ENCODE measurements around the gene COL8A2.

Gene COL8A2

DNA sequence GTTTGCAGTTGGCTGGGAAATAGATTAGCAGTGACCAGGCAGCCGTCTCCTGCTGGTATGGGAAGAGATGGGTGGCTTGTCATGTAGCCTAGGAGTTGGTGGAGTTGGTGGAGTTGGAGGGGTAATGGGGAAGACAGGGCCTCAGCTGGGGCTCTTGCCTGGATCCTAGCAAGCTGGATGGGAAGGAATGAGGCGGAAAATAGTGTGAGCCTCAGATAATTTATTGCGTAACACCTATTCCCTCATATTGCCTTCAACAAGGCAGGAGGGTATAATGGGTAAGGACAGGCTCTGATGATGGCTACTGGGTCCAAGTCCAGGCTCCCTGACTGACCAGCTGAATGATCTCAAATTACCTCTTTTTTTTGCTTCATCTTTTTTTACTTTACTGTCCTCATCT is 43.5 kb upstream of the COL8A2 start:
- DNase-seq = no peak
- no peaks in the 10 kb centered on the region for H3K27me3 ChIP-seq (ENCODE audit: insufficient read depth, low read depth, severe bottlenecking)
- TF ChIP-seq, protein P1, sequence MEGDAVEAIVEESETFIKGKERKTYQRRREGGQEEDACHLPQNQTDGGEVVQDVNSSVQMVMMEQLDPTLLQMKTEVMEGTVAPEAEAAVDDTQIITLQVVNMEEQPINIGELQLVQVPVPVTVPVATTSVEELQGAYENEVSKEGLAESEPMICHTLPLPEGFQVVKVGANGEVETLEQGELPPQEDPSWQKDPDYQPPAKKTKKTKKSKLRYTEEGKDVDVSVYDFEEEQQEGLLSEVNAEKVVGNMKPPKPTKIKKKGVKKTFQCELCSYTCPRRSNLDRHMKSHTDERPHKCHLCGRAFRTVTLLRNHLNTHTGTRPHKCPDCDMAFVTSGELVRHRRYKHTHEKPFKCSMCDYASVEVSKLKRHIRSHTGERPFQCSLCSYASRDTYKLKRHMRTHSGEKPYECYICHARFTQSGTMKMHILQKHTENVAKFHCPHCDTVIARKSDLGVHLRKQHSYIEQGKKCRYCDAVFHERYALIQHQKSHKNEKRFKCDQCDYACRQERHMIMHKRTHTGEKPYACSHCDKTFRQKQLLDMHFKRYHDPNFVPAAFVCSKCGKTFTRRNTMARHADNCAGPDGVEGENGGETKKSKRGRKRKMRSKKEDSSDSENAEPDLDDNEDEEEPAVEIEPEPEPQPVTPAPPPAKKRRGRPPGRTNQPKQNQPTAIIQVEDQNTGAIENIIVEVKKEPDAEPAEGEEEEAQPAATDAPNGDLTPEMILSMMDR (IDR thresholded peaks at IDR 0.05; ENCODE audit: low read depth, low read length) = no peak
- H3K27ac ChIP-seq = no peak overlapping the region
- no peak overlapping the region for H3K4me3 ChIP-seq (ENCODE audit: low read depth, low read length)
- H3K9me3 ChIP-seq (ENCODE audit: severe bottlenecking) = no peaks in the 10 kb centered on the region
- H3K36me3 ChIP-seq = peaks cover 60% of the 10 kb centered on the region

DNA sequence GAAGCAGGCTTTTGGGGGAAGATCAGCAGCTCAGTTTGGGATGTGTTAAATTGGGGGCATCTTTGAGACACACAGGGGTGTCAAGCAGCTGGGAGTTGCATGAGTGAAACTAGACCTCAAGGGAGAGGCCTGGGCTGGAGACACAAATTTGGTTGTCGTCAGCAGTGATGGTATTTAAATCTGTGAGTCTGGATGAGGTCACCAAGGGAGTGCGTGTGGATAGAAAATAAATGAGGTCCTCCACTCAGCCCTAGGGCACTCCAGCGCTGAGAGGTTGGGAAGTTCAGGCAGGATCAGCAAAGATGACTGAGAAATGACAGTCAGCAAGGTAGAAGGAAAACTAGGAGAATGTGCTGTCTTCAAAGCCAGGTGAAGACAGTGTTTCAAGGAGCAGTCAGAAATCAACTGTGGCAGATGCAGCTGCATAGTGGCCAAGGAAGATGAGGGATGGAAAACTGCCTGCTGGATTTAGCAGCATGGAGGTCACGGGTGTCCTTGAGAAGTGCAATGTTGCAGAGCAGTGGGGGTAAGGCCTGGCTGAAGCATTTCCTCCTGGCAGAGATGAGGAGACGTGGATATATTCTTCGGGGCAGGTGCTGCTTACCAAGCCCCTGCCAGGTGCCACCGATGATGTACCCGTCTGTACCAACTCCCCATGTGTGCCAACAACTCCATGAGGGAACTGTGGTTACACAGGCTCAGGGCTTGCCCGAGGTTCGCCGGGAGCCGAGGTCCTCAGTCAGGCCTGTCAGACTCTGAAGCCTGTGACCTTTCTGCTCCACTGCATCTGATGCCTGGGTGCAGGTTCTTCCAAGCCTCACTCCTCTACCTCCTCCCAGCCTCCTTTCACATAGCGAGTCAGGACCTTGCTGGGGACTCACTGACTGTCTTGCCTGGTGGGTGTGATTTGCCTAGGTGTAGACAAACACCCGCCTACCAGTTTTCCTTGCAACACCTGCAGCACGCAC is 42.2 kb upstream of the COL8A2 start:
- Histone ChIP-seq H3K36me3 (peaks cover 50% of the 10 kb centered on the region), H3K4me3 (ENCODE audit: low read depth, low read length) (no peak overlapping the region), H3K9me3 (ENCODE audit: severe bottlenecking) (no peaks in the 10 kb centered on the region), H3K27ac (no peak overlapping the region), H3K27me3 (ENCODE audit: insufficient read depth, low read depth, severe bottlenecking) (no peaks in the 10 kb centered on the region)
- TF ChIP-seq, protein P1 (IDR thresholded peaks at IDR 0.05; ENCODE audit: low read depth, low read length) = no peak
- no peak for DNase-seq

DNA sequence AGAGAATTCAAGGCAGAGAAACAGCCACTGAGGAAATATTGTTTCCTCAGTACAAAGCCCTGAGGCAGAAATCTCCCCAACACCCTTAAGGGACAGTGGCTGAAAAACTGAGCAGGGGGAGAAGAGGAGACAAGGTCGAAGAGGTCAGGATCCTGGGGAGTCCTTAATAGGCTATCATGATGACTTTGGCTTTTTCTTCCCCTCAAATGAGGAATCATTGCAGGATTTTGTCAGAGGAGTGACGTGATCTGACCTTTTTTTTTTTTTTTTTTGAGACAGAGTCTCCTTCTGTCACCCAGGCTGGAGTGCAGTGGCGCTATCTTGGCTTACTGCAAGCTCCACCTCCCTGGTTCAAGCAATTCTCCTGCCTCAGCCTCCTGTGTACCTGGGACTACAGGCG is 41.1 kb upstream of the COL8A2 start:
- DNase-seq = no peak
- no peaks in the 10 kb centered on the region for H3K9me3 ChIP-seq (ENCODE audit: severe bottlenecking)
- peaks cover 44% of the 10 kb centered on the region for H3K36me3 ChIP-seq
- TF ChIP-seq, protein P1 (IDR thresholded peaks at IDR 0.05; ENCODE audit: low read depth, low read length) = no peak
- no peak overlapping the region for H3K4me3 ChIP-seq (ENCODE audit: low read depth, low read length)
- H3K27ac ChIP-seq = no peak overlapping the region
- H3K27me3 ChIP-seq (ENCODE audit: insufficient read depth, low read depth, severe bottlenecking) = no peaks in the 10 kb centered on the region

DNA sequence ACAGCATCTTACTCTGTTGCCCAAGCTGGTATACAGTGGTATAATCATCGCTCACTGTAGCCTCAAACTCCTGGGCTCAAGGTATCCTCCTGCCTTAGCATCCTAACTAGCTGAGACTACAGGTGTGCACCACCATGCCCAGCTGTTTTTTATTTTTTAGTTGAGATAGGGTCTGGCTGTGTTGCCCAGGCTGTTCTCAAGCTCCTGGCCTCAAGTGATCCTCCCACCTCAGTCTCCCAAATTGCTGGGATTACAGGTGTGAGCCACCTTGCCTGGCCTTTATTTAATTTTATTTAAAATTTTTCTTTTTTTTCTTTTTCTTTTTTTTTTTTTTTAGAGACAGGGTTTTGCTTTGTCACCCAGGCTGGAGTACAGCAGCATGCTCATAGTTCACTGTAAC is 40.1 kb upstream of the COL8A2 start:
- Histone ChIP-seq H3K27me3 (ENCODE audit: insufficient read depth, low read depth, severe bottlenecking) (no peaks in the 10 kb centered on the region), H3K27ac (no peak overlapping the region), H3K4me3 (ENCODE audit: low read depth, low read length) (no peak overlapping the region), H3K36me3 (peaks cover 40% of the 10 kb centered on the region), H3K9me3 (ENCODE audit: severe bottlenecking) (no peaks in the 10 kb centered on the region)
- TF ChIP-seq, protein P1 (IDR thresholded peaks at IDR 0.05; ENCODE audit: low read depth, low read length) = no peak
- DNase-seq = no peak

DNA sequence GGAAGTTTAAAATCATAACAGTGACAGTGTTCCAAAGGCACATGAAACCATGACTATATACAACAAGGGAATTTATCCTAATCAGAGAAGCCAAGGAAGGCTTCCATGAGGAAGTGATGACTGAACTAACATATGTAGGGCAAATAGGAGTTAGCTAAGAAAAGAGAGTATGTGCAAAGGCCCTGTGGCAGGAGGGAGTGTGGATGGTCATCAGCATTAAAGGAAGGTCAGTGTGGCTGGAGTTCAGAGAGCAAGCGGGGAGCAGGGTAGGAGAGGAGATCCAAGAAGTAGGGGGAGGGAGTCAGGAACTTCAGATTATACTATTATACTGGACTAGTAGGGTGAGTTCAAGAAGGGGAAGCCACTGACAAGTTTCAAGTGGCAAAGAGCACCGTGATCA is 39.3 kb upstream of the COL8A2 start:
- Histone ChIP-seq H3K4me3 (ENCODE audit: low read depth, low read length) (no peak overlapping the region), H3K27ac (no peak overlapping the region), H3K36me3 (peaks cover 45% of the 10 kb centered on the region), H3K27me3 (ENCODE audit: insufficient read depth, low read depth, severe bottlenecking) (no peaks in the 10 kb centered on the region), H3K9me3 (ENCODE audit: severe bottlenecking) (no peaks in the 10 kb centered on the region)
- TF ChIP-seq, protein P1 (IDR thresholded peaks at IDR 0.05; ENCODE audit: low read depth, low read length) = no peak
- DNase-seq = no peak

All from WERI-Rb-1 (cell line).